ENCODE data around the gene INTS13.
"Not testable (repeated sequence)": the region's sequence is repeated elsewhere in the genome, so short reads cannot be mapped to it uniquely, and the experiment has no call there.

INTS13 gene

DNA sequence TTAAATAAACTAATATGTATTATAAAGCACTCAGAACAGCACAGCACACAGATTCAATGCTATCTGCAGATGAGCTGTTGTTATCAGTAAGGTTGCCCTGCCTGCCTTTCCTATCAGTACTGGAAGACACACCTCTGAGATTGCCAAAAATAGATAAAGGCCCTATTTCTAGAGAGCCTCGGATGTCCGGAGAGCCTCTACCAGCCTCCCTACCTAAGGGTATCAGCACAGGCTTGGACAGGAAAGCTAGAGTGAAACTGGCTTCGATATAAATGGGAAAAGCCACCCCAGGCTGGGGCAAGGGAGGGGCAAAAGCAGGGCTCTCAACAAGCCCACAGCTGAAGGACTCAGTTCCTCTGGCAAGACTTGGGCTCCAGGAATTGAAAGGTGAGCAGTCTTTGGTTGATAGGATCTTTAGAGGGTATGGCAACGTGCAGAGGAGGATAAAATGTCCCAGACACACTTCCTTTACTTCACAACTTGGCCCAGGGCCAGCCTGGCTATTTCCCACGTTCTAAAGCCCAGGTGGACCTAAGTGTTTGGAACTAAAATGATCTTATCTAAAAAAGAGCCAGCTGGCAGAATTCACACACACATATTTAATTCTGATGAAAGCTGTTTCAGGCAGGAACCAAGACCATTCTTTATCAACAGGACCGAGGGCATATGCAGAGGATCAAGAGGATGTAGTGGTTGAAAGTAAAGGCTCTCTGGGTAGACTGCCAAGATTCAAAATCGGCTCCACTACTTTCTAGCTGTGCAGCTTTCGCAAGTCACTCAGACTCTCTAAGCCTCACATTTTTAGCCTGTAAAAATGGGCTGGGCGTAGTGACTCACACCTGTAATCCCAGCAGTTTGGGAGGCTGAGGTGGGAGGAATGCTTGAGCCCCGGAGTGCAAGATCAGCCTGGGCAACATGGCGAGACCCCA lies 67.0 kb downstream of the INTS13 start:
- in situ Hi-C loops (cut with MboI; ENCODE audit: low sequenced_read_pairs), result no loop called here

DNA sequence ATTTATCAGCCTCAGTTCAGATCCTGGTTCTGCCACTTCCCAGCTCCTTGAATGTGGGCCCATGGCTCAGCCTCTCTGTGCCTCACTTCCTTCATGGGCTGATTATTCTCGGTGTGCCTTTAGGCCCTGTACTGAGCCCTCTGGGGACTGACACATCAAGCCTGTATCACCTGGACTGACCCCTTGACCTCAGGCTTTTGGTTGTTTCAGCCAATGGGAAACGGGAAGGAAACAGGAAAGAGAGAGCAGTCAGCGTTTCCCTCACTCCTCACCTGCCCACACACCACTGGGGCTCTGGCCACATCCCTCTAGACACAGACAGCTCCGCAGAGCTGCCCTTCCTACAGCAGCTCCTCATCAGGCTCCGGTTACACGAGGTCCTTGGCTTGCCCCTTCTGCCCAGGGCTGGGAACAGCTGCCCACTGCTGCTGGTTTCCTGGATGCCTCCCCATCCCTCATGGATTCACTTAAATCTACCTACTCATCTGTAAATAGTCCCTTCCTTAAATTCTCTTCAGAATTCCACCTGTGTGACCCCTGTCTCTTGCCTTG lies 67.8 kb downstream of the INTS13 start:
- in situ Hi-C loops (cut with MboI; ENCODE audit: low sequenced_read_pairs), result no loop called here

DNA sequence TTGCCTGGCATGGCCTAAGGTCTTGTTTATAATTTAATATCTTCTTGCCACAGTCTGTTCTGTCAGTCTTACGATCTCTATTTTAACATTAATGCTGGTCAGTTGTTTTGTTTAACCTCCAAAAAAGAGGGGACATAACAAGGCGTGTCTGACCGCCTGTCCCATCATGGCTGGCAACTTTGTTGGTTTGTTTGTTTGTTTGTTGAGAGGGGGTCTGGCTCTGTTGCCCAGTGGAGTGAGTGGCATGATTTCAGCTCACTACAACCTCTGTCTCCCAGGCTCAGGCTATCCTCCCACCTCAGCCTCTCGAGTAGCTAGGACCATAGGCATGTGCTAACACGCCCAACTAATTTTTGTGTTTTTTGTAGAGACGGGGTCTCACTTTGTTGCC lies 68.7 kb downstream of the INTS13 start:
- in situ Hi-C loops (cut with MboI; ENCODE audit: low sequenced_read_pairs), result no loop called here

DNA sequence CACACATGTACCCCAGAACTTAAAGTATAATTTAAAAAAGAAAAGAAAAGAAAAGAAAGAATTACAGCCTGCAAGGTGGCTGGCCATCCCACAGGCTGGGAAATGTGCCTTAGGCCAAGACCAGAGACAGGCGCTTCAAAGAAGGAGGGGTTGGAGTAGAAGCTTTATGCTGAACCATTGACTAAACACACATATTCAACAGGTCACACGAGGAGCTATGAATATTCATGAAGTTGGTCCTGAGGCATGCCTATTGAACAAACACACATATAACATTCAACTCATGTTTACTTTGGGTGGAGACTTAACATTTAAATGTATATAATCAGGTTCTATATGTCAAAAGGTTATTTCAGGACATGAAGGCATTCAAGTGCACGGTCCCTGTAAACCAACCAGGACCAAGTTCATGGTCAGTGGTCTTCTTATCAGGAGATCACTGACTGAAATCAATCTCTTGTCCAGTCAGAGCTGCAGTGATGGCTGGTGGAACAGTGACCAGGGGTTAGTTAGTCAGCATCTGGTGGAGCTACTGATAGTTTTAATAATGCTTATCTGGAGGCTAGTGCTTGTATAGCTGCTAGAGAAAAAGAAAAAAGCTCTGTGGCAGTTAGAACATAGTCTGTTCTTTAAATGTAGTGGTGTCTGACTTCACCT lies 69.2 kb downstream of the INTS13 start:
- in situ Hi-C loops (cut with MboI; ENCODE audit: low sequenced_read_pairs), result no loop called here

DNA sequence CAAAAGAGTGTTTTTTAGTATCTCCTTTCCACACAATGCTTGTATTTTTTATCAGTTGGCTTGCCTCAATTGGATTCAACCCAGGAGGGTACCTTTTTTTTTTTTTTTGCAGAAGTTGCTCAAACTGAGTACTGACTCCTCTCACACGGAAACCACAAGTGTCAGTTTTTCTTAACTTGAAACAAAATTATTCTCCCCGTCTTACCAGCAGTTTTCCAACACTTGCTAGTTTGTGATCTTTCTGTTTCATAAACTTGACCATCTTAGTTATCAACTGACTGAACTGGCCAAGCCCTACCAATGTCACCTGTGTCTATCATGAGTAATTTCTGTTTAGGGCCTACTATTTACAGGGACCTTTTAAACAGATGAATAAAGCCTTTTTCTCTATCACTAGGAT lies 70.7 kb downstream of the INTS13 start:
- in situ Hi-C loops (cut with MboI; ENCODE audit: low sequenced_read_pairs), result no loop called here

DNA sequence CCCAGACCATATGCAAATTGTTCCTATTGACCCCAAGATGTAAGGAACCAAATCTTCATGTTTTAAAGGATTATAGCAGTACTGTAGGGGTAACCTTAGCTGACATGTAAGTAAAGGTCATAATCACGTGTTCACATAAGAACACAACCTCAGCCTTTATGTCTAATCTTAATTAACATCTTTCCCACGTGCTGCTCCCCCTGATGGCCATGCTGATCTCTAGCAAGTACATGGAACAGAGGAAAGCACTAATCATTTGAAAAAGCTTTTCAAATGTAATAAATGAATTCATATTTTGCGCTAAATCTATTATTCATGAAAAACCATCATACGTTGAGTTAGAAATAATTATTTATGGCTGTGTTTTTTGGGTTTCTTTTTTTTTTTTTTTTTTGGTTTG lies 74.3 kb downstream of the INTS13 start:
- in situ Hi-C loops (cut with MboI; ENCODE audit: low sequenced_read_pairs), result no loop called here

DNA sequence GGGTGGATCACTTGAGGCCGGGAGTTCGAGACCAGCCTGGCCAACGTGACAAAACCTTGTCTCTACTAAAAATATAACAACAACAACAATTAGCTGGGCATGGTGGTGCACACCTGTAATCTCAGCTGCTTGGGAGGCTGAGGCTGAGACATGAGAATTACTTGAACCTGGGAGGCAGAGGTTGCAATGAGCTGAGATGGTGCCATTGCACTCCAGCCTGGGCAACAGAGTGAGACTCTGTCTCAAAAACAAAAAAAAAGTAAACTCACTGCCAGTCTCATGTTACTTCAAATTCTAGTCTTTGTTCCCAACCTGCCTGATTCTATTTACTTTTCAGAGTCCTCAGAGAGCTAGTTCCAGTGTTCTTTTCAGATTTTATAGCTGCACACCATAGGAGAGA lies 75.0 kb downstream of the INTS13 start:
- in situ Hi-C loops (cut with MboI; ENCODE audit: low sequenced_read_pairs), result not testable (repeated sequence)

DNA sequence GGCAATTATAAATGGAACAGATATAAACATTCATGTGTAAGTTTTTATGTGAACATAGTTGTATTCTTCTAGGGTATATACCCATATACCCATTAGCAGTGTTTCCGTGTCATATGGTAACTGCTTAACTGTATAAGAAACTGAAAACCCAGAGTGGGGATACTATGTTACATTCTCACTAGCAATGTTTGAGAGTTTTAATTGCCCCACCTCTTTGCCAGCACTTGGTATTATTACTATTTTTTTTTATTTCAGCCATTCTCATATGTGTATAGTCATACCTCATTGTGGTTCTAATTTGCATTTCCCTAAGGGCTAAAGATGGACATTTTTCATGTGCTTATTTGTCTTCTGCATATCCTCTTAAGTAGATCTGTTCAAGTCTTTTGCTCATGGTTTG lies 76.1 kb downstream of the INTS13 start:
- in situ Hi-C loops (cut with MboI; ENCODE audit: low sequenced_read_pairs), result no loop called here

DNA sequence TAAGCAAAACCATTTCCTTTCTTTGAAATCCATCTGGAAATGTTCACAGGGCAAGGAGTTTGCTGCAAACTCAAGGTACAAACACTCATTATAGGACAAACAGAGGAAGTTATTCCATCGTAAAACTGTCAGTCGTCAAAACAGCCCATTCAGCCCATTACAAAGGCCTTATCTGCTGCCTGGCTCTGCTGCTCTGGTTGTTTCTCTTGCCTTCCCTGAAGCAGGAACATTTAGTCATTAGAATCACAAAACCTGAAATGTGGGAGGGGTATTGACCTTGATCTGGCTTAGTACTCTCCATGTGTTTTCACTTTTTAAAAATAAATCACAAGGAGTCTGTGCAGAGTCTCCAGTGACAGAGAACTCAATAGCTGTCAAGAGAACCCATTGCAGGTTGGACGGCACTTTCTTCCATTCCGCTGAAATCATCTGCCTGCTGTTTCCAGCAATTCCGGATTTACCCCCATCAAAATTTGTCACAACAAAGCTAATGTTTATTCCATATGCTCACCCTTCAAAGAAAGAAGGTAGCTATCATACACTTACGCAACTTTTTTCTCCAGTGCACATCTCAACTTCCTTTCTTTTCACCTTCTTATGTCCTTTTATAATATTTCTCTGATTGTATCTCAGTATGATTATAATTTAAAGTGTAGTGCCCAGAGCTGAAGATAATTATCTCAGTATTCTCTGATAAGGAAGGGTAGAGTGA lies 80.2 kb downstream of the INTS13 start:
- in situ Hi-C loops (cut with MboI; ENCODE audit: low sequenced_read_pairs), result no loop called here

DNA sequence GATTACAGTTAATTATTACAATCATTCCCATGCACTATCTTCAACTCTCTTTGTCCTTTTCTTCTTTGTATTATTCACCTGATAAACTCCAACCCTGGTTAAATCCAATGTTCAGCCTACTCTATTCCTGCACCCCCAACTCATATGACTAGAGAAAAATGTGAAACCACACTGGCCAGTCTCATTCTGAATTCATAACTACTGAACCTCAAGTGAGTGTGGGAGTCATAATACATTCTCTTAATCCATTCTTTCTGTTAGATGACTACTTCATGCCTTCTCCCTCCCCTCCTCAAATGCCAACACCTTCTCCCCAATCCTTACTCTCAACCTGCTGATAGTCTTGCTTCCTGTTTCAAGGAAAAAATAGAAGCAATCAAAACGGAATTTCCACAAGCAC lies 82.4 kb downstream of the INTS13 start:
- in situ Hi-C loops (cut with MboI; ENCODE audit: low sequenced_read_pairs), result no loop called here

Measured in HL-60/S4 (cell line).